Activated CD8-positive, alpha-beta T cell treated with anti-CD3 and anti-CD28 coated beads, Interleukin-2, amount 10 ng/mL, durations not matched to agents 7 days and 5 days (primary cell): ENCODE measurements around the gene EXOC3L1. TPM values are rescaled to one million over a fixed set of nuclear protein-coding genes. Genes with fewer than 3 reads are reported as not detected.

Experiments used
- ATAC-seq: fragments of 150-1000 bp; cut with Tn5 transposase; one replicate; pipeline ENCODE4 v1.10.0; 2021; ENCODE audit warnings: moderate library complexity
- CTCF ChIA-PET: fragments of 350-600 bp; sonication (Branson Sonifier 250); formaldehyde crosslinking; loops from one replicate; lab custom pipeline; 2021; ENCODE audit warnings: antibody characterized with exemption; lab: Charles Lee
- POLR2A ChIA-PET: fragments of 350-600 bp; sonication (Branson Sonifier 250); formaldehyde crosslinking; loops from one replicate; lab custom pipeline; 2021; ENCODE audit warnings: antibody characterized with exemption; lab: Charles Lee
- DNase-seq: peaks from one replicate; pipeline ENCODE4 v3.0.0-alpha.2; 2020
- H3K27ac Mint-ChIP-seq: one replicate; pipeline ENCODE4 v1.8.0; 2021; ENCODE audit warnings: mild to moderate bottlenecking, mixed read lengths
- H3K27me3 Mint-ChIP-seq: one replicate; pipeline ENCODE4 v1.8.0; 2021; ENCODE audit warnings: low read depth, mixed read lengths
- H3K36me3 Mint-ChIP-seq: one replicate; pipeline ENCODE4 v1.8.0; 2021; ENCODE audit warnings: low read depth, mixed read lengths
- H3K4me1 Mint-ChIP-seq: one replicate; pipeline ENCODE4 v1.8.0; 2021; ENCODE audit warnings: low read depth, mixed read lengths
- H3K4me3 Mint-ChIP-seq: one replicate; pipeline ENCODE4 v1.8.0; 2021; ENCODE audit warnings: mild to moderate bottlenecking, mixed read lengths
- H3K9me3 Mint-ChIP-seq: one replicate; pipeline ENCODE4 v1.8.0; 2022; ENCODE audit warnings: mixed read lengths; ENCODE audit not compliant: insufficient read depth
- microRNA-seq: library from miRNA; unstranded; fragments of <30 nt; microRNA quantifications from one replicate; pipeline ENCODE4 v1.2.0, GENCODE V29; 2022
- total RNA-seq, 2 experiments: library from RNA; stranded (reverse); gene quantifications; one replicate each; pipeline ENCODE4 v1.2.3, GENCODE V29; 2021

Gene EXOC3L1
- total RNA-seq, 2 experiments from 2014 or later, result not detected

DNA sequence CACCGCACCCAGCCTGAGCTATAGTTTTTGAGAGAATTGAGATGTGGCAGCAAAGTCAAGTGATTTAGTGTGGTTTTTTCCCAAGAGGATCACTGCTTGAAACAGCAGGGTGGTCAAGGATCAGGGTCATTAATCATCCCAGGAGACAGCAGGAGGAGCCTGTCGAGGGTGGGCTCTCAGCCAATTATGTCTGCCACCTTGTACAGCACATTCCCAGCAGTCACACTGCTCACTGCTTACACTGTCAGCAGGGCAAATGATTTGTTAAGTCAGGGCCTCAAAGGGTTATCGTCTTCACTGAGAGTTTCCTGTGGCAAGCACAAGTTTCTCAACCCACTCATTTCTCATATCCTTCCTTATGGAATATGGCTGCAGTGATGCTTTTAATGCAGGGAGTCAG lies 52.3 kb downstream of the EXOC3L1 start:
- H3K27me3 Mint-ChIP-seq, result no peaks in the 10 kb centered on the region
- peaks cover 39% of the 10 kb centered on the region for H3K36me3 Mint-ChIP-seq
- ChIA-PET POLR2A (interaction anchor here (0.9 kb wide), 1 partner anchor 9 kb away, joined by 3 read pairs; no protein-coding TSS in a partner anchor), CTCF (interaction anchor here (1.9 kb wide), 1 partner anchor 18 kb away, joined by 7 read pairs; no protein-coding TSS in a partner anchor)
- H3K27ac Mint-ChIP-seq, result no peak overlapping the region
- H3K4me1 Mint-ChIP-seq, result no peaks in the 10 kb centered on the region
- H3K9me3 Mint-ChIP-seq, result no peaks in the 10 kb centered on the region
- H3K4me3 Mint-ChIP-seq, result no peak overlapping the region
- no peak for ATAC-seq
- DNase-seq, result no peak

Small RNA genes within 50 kb of the gene (microRNA-seq; reads per million reads assigned to microRNA genes)
- gene MIR328, result 39.6 reads per million, percentile 47 among the genes with 10 or more reads in this experiment

Other genes with a start within 250 kb of the EXOC3L1 start
- 1 to 10 TPM; 2.4 to 4.3 TPM for gene CES3, start 228.9 kb downstream of the EXOC3L1 start, total RNA-seq
- gene CES4A, start 201.5 kb downstream of the EXOC3L1 start, total RNA-seq, result 10 to 100 TPM; 10.5 to 12.0 TPM
- 100 to 1,000 TPM; 235 to 241 TPM for gene CBFB, start 161.0 kb downstream of the EXOC3L1 start, total RNA-seq
- gene PHAF1, start 80.2 kb downstream of the EXOC3L1 start, total RNA-seq, result 10 to 100 TPM; 16.5 TPM
- 1 to 10 TPM; 6.6 to 7.2 TPM for gene B3GNT9, start 39.1 kb downstream of the EXOC3L1 start, total RNA-seq
- gene TRADD, start 30.2 kb downstream of the EXOC3L1 start, total RNA-seq, result 10 to 100 TPM; 39.2 to 40.7 TPM
- 10 to 100 TPM; 22.7 to 24.8 TPM for gene FBXL8, start 30.2 kb downstream of the EXOC3L1 start, total RNA-seq
- 10 to 100 TPM; 31.5 to 34.4 TPM for gene HSF4, start 25.4 kb downstream of the EXOC3L1 start, total RNA-seq
- 1 to 10 TPM; 7.4 to 8.2 TPM for gene NOL3, start 19.6 kb downstream of the EXOC3L1 start, total RNA-seq
- gene MATCAP1, start 6.2 kb downstream of the EXOC3L1 start, total RNA-seq, result 10 to 100 TPM; 43.3 to 48.2 TPM
- gene E2F4, start 2.0 kb upstream of the EXOC3L1 start, total RNA-seq, result 100 to 1,000 TPM; 134 to 138 TPM
- 1 to 10 TPM; 7.2 to 8.0 TPM for gene ELMO3, start 9.0 kb upstream of the EXOC3L1 start, total RNA-seq
- 10 to 100 TPM; 33.7 TPM for gene TMEM208, start 37.0 kb upstream of the EXOC3L1 start, total RNA-seq
- gene FHOD1, start 57.3 kb upstream of the EXOC3L1 start, total RNA-seq, result 100 to 1,000 TPM in 1 of 2 experiments, 10 to 100 TPM in 1; 93.4 to 101 TPM
- 1 to 10 TPM; 3.1 to 4.1 TPM for gene SLC9A5, start 58.8 kb upstream of the EXOC3L1 start, total RNA-seq
- 10 to 100 TPM; 13.6 to 16.3 TPM for gene PLEKHG4, start 89.4 kb upstream of the EXOC3L1 start, total RNA-seq
- 1 to 10 TPM in 1 of 2 experiments, under 1 TPM in 1; 0.65 to 1.1 TPM for gene KCTD19, start 136.6 kb upstream of the EXOC3L1 start, total RNA-seq
- not detected for gene LRRC36, start 136.7 kb upstream of the EXOC3L1 start, total RNA-seq
- gene TPPP3, start 203.4 kb upstream of the EXOC3L1 start, total RNA-seq, result not detected
- under 1 TPM in 1 of 2 experiments, not detected in 1; 0.26 TPM for gene ZDHHC1, start 226.3 kb upstream of the EXOC3L1 start, total RNA-seq
- gene HSD11B2, start 241.0 kb upstream of the EXOC3L1 start, total RNA-seq, result not detected